ENCODE measurements around the gene ABCG2.

The ABCG2 gene

GRCh38 chr4:88062843-88063242 is 95.6 kb downstream of the ABCG2 start:
- DNase-seq: no peak

- DNase-seq: no peak
These were observed 96.1 kb downstream of the ABCG2 start for GRCh38 chr4:88062311-88062710.

GRCh38 chr4:88060431-88060830 is 98.0 kb downstream of the ABCG2 start:
- DNase-seq: no peak

GRCh38 chr4:88059766-88060165 is 98.7 kb downstream of the ABCG2 start:
- DNase-seq: no peak

- DNase-seq: no peak
These were observed 100.1 kb downstream of the ABCG2 start for GRCh38 chr4:88058295-88058694.

GRCh38 chr4:88054901-88055300 is 103.5 kb downstream of the ABCG2 start:
- DNase-seq: no peak

GRCh38 chr4:88054229-88054628 is 104.2 kb downstream of the ABCG2 start:
- no peak for DNase-seq

GRCh38 chr4:88045021-88045420 is 113.4 kb downstream of the ABCG2 start:
- no peak for DNase-seq

GRCh38 chr4:88043586-88044340 is 114.7 kb downstream of the ABCG2 start:
- DNase-seq: no peak

- no peak for DNase-seq
These were observed 115.4 kb downstream of the ABCG2 start for GRCh38 chr4:88043001-88043400.

- DNase-seq: no peak
These were observed 116.8 kb downstream of the ABCG2 start for GRCh38 chr4:88041626-88042025.

GRCh38 chr4:88040707-88041106 is 117.7 kb downstream of the ABCG2 start:
- DNase-seq: no peak
